ENCODE results near the gene MYOCD. TPM values are rescaled to one million over a fixed set of nuclear protein-coding genes. Genes with fewer than 3 reads are reported as not detected.

MYOCD gene
- total RNA-seq, 1 donor from 2014 or later = under 0.01 TPM

DNA sequence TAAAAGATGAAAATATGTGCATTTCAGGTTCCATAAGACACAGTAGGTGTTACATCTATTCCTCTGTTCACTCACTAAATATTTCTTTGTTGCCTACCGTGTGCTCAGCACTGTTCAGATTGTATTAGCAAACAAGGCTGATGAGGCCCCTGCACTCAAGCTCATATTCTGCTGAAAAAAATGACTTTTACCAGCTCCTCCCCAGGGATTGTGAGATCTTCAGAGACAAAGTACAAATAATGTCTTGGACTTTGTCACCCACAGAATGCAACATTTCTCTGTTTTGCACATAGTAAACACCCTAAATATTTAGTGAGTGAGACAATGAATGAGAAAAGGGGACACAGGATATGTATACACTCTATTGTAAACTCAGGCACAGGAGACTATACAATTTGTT is 21.9 kb upstream of the MYOCD start:
- TF ChIP-seq, protein P1, sequence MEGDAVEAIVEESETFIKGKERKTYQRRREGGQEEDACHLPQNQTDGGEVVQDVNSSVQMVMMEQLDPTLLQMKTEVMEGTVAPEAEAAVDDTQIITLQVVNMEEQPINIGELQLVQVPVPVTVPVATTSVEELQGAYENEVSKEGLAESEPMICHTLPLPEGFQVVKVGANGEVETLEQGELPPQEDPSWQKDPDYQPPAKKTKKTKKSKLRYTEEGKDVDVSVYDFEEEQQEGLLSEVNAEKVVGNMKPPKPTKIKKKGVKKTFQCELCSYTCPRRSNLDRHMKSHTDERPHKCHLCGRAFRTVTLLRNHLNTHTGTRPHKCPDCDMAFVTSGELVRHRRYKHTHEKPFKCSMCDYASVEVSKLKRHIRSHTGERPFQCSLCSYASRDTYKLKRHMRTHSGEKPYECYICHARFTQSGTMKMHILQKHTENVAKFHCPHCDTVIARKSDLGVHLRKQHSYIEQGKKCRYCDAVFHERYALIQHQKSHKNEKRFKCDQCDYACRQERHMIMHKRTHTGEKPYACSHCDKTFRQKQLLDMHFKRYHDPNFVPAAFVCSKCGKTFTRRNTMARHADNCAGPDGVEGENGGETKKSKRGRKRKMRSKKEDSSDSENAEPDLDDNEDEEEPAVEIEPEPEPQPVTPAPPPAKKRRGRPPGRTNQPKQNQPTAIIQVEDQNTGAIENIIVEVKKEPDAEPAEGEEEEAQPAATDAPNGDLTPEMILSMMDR (IDR thresholded peaks at IDR 0.05; ENCODE audit: insufficient read depth, low read length, severe bottlenecking) = no peak
- Histone ChIP-seq H3K4me3 (ENCODE audit: low read depth, low read length) (no peak overlapping the region), H3K27me3 (ENCODE audit: control insufficient read depth, insufficient read depth, low read length) (no peaks in the 10 kb centered on the region), H3K36me3 (ENCODE audit: control insufficient read depth, insufficient read depth, low read length) (no peaks in the 10 kb centered on the region)
- DNase-seq (ENCODE audit: low read depth) (no peak), FAIRE-seq (no peak)

GRCh38 chr17:12644623-12645022 is 21.1 kb upstream of the MYOCD start:
- Histone ChIP-seq H3K27me3 (ENCODE audit: control insufficient read depth, insufficient read depth, low read length) (peaks cover under 1% of the 10 kb centered on the region), H3K36me3 (ENCODE audit: control insufficient read depth, insufficient read depth, low read length) (no peaks in the 10 kb centered on the region), H3K4me3 (ENCODE audit: low read depth, low read length) (no peak overlapping the region)
- TF ChIP-seq, protein P1 (IDR thresholded peaks at IDR 0.05; ENCODE audit: insufficient read depth, low read length, severe bottlenecking) = no peak
- FAIRE-seq (no peak), DNase-seq (ENCODE audit: low read depth) (no peak)

- Histone ChIP-seq H3K36me3 (ENCODE audit: control insufficient read depth, insufficient read depth, low read length) (no peaks in the 10 kb centered on the region), H3K4me3 (ENCODE audit: low read depth, low read length) (no peak overlapping the region), H3K27me3 (ENCODE audit: control insufficient read depth, insufficient read depth, low read length) (peaks cover 2% of the 10 kb centered on the region)
- TF ChIP-seq, protein P1 (IDR thresholded peaks at IDR 0.05; ENCODE audit: insufficient read depth, low read length, severe bottlenecking) = no peak
- DNase-seq (ENCODE audit: low read depth) (no peak), FAIRE-seq (no peak)
Measured at GRCh38 chr17:12646761-12647422, 18.8 kb upstream of the MYOCD start.

GRCh38 chr17:12648498-12648897 is 17.2 kb upstream of the MYOCD start:
- Histone ChIP-seq H3K4me3 (ENCODE audit: low read depth, low read length) (no peak overlapping the region), H3K27me3 (ENCODE audit: control insufficient read depth, insufficient read depth, low read length) (peaks cover 2% of the 10 kb centered on the region), H3K36me3 (ENCODE audit: control insufficient read depth, insufficient read depth, low read length) (no peaks in the 10 kb centered on the region)
- no peak for FAIRE-seq
- DNase-seq (ENCODE audit: low read depth) = no peak
- TF ChIP-seq, protein P1 (IDR thresholded peaks at IDR 0.05; ENCODE audit: insufficient read depth, low read length, severe bottlenecking) = no peak

DNA sequence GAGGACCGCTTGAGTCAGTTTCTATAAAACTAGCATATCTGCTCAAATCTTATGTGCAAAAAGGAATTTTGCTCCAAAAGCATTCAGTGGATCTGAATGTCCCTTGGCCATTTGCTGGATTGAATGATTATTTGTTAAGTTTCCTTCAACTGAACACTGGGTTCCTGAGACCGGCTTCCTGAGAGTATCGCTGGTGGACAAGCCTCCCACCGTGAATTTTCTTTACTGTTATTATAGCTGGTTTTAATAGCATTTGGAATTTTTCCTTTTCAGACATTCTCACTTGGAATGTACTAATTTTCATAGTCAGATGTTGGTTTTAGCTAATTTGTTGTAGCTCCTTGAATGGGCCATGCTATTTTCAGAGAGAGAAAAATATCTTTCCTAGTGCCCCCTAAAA is 9.8 kb upstream of the MYOCD start:
- DNase-seq (ENCODE audit: low read depth) = no peak
- H3K27me3 ChIP-seq (ENCODE audit: control insufficient read depth, insufficient read depth, low read length) = no peaks in the 10 kb centered on the region
- no peak for FAIRE-seq
- TF ChIP-seq, protein P1 (IDR thresholded peaks at IDR 0.05; ENCODE audit: insufficient read depth, low read length, severe bottlenecking) = no peak
- H3K36me3 ChIP-seq (ENCODE audit: control insufficient read depth, insufficient read depth, low read length) = no peaks in the 10 kb centered on the region
- H3K4me3 ChIP-seq (ENCODE audit: low read depth, low read length) = no peak overlapping the region

DNA sequence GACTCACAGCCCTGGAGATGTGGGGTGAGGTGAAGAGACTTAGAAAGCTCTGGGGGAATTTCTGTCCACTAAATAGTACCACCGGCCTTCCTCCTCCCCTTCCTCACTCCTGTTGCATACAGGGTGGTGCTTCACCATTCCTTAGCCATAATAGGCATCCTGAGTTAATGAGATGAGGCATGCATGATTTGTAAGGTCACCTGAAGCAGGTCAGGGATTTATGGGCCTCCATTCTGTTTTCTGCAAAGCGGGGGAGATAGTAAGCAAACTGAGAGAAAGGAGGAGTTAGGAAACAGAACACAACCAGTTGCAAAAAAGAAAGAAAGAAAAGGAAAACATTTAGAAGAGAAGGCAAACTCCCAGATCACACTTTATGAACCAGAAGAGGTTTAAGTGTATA is 9.3 kb upstream of the MYOCD start:
- TF ChIP-seq, protein P1 (IDR thresholded peaks at IDR 0.05; ENCODE audit: insufficient read depth, low read length, severe bottlenecking) = no peak
- no peak for FAIRE-seq

More for the DNA sequence above, 9.3 kb upstream of the MYOCD start:
- H3K4me3 ChIP-seq (ENCODE audit: low read depth, low read length) = no peak overlapping the region
- no peak for DNase-seq (ENCODE audit: low read depth)
- H3K27me3 ChIP-seq (ENCODE audit: control insufficient read depth, insufficient read depth, low read length) = no peaks in the 10 kb centered on the region
- no peaks in the 10 kb centered on the region for H3K36me3 ChIP-seq (ENCODE audit: control insufficient read depth, insufficient read depth, low read length)
